ENCODE results near the gene COX5A. TPM values are rescaled to one million over a fixed set of nuclear protein-coding genes. Genes with fewer than 3 reads are reported as not detected.

Gene COX5A
- total and polyA plus RNA-seq, 2 donors (not counting 1 experiment from before 2014, with no cell fraction given), result 53.3 to 77.3 TPM

DNA sequence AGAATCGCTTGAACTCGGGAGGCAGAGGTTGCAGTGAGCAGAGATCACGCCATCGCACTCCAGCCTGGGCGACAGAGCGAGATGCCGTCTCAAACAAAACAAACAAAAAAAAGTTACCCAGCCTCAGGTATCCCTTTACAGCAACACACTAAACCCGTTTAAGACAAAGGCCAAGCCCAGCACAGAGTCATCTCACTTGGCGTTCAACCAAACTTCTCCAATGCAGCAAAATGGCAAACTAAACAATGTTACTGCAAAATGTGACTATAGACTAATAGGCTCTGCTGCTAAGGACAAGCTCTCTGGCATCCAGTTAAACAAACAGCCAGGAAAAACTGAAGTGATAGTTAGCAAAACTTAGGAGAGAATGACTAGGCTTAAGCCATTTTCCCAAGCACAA lies 24.8 kb downstream of the COX5A start:
- POLR2A ChIA-PET, result no interaction called here
- Mint-ChIP-seq H3K4me1 (no peaks in the 10 kb centered on the region), H3K27me3 (no peaks in the 10 kb centered on the region), H3K9me3 (ENCODE audit: insufficient read depth) (no peaks in the 10 kb centered on the region), H3K27ac (no peak overlapping the region), H3K4me3 (no peak overlapping the region)
- no peak overlapping the region for H3K4me2 ChIP-seq (replicated peaks; ENCODE audit: low read depth, low read length, poor library complexity, severe bottlenecking)
- 94% methylated on average over 9 of the region's 9 CpGs for WGBS (ENCODE audit: insufficient coverage)
- no peaks in the 10 kb centered on the region for H3K79me2 ChIP-seq (ENCODE audit: control insufficient read depth, insufficient read depth, low read length)
- no peak overlapping the region for H2AFZ ChIP-seq (ENCODE audit: insufficient read depth, low read depth, low read length, poor library complexity, severe bottlenecking)
- CTCF ChIA-PET, result interaction anchor here (1.2 to 2.4 kb wide), 2 partner anchors 11 to 19 kb away, joined by 4 to 12 read pairs; no protein-coding TSS in a partner anchor
- no peak for DNase-seq
- H3K9me3 ChIP-seq (ENCODE audit: control extremely low read depth in 1 of 3, control insufficient read depth in 2 of 3, insufficient read depth in 1 of 3, low read length in 2 of 3), result no peaks in the 10 kb centered on the region
- H3K4me3 ChIP-seq (ENCODE audit: control extremely low read depth in 1 of 5, extremely low read depth in 1 of 5, insufficient read depth in 1 of 5, low read depth in 2 of 5, low read length in 4 of 5), result no peak overlapping the region
- H3K27me3 ChIP-seq (replicated peaks in 1 of 4; ENCODE audit: control extremely low read depth in 1 of 4, control insufficient read depth in 3 of 4, insufficient read depth in 4 of 4, low read length in 3 of 4), result no peaks in the 10 kb centered on the region
- intact Hi-C loops (cut with micrococcal nuclease), result no loop called here
- ATAC-seq (ENCODE audit: low read depth), result no peak
- no peaks in the 10 kb centered on the region for H4K20me1 ChIP-seq (ENCODE audit: control insufficient read depth, insufficient read depth, low read length, poor library complexity, severe bottlenecking)
- H3K36me3 ChIP-seq (replicated peaks in 1 of 2; ENCODE audit: control extremely low read depth in 1 of 2, control insufficient read depth in 1 of 2, extremely low read depth in 1 of 2, insufficient read depth in 2 of 2, low read length in 1 of 2), result peaks cover 5 to 24% of the 10 kb centered on the region in 2 experiments
- TF ChIP-seq EZH2 (IDR thresholded peaks at IDR 0.05; ENCODE audit: borderline replicate concordance, insufficient read depth, low read depth, low read length, poor library complexity, severe bottlenecking), result no peak
- TF ChIP-seq, protein P1, sequence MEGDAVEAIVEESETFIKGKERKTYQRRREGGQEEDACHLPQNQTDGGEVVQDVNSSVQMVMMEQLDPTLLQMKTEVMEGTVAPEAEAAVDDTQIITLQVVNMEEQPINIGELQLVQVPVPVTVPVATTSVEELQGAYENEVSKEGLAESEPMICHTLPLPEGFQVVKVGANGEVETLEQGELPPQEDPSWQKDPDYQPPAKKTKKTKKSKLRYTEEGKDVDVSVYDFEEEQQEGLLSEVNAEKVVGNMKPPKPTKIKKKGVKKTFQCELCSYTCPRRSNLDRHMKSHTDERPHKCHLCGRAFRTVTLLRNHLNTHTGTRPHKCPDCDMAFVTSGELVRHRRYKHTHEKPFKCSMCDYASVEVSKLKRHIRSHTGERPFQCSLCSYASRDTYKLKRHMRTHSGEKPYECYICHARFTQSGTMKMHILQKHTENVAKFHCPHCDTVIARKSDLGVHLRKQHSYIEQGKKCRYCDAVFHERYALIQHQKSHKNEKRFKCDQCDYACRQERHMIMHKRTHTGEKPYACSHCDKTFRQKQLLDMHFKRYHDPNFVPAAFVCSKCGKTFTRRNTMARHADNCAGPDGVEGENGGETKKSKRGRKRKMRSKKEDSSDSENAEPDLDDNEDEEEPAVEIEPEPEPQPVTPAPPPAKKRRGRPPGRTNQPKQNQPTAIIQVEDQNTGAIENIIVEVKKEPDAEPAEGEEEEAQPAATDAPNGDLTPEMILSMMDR (IDR thresholded peaks at IDR 0.05), result no peak
- H3K9ac ChIP-seq (ENCODE audit: low read length), result no peak overlapping the region
- H3K27ac ChIP-seq (ENCODE audit: low read length in 2 of 2), result no peak overlapping the region
- H3K4me1 ChIP-seq (ENCODE audit: control insufficient read depth in 2 of 2, insufficient read depth in 2 of 2, low read length in 2 of 2), result no peaks in the 10 kb centered on the region

DNA sequence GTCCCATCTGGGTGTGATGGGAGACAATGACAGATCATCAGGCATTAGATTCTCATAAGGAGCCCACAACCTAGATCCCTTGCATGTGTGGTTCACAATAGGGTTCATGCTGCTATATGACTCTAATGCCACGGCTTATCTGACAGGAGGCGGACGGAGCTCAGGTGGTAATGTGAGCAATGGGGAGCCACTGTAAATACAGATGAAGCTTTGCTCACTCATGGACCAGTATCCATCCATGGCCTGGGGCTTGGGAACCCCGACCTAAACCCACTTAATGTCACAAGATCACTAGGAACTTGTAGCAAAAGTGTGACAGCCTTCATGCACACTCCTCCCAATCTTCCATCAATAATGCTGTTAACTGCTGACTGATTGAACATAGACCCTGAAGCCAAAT lies 29.2 kb downstream of the COX5A start:
- ATAC-seq (ENCODE audit: low read depth) (no peak), DNase-seq (no peak)
- no peaks in the 10 kb centered on the region for H3K27me3 Mint-ChIP-seq
- H3K9me3 ChIP-seq (ENCODE audit: control extremely low read depth in 1 of 3, control insufficient read depth in 2 of 3, insufficient read depth in 1 of 3, low read length in 2 of 3), result no peaks in the 10 kb centered on the region
- H3K4me1 Mint-ChIP-seq, result peaks cover 32% of the 10 kb centered on the region
- intact Hi-C loops (cut with micrococcal nuclease), result no loop called here
- no peak overlapping the region for H3K27ac ChIP-seq (ENCODE audit: low read length in 2 of 2)
- no peaks in the 10 kb centered on the region for H3K9me3 Mint-ChIP-seq (ENCODE audit: insufficient read depth)
- TF ChIP-seq, protein P1 (IDR thresholded peaks at IDR 0.05), result no peak
- no peak for TF ChIP-seq EZH2 (IDR thresholded peaks at IDR 0.05; ENCODE audit: borderline replicate concordance, insufficient read depth, low read depth, low read length, poor library complexity, severe bottlenecking)
- no peak overlapping the region for H3K9ac ChIP-seq (ENCODE audit: low read length)
- H2AFZ ChIP-seq (ENCODE audit: insufficient read depth, low read depth, low read length, poor library complexity, severe bottlenecking), result no peak overlapping the region
- H3K79me2 ChIP-seq (ENCODE audit: control insufficient read depth, insufficient read depth, low read length), result peaks cover 14% of the 10 kb centered on the region
- no peaks in the 10 kb centered on the region for H4K20me1 ChIP-seq (ENCODE audit: control insufficient read depth, insufficient read depth, low read length, poor library complexity, severe bottlenecking)
- peak overlapping the region; percentile 20 for H3K4me3 Mint-ChIP-seq
- peaks cover 0 to 15% of the 10 kb centered on the region in 2 experiments for H3K36me3 ChIP-seq (replicated peaks in 1 of 2; ENCODE audit: control extremely low read depth in 1 of 2, control insufficient read depth in 1 of 2, extremely low read depth in 1 of 2, insufficient read depth in 2 of 2, low read length in 1 of 2)
- POLR2A ChIA-PET, result no interaction called here
- no peak overlapping the region for H3K27ac Mint-ChIP-seq
- no peak overlapping the region for H3K4me2 ChIP-seq (replicated peaks; ENCODE audit: low read depth, low read length, poor library complexity, severe bottlenecking)
- no peaks in the 10 kb centered on the region for H3K27me3 ChIP-seq (replicated peaks in 1 of 4; ENCODE audit: control extremely low read depth in 1 of 4, control insufficient read depth in 3 of 4, insufficient read depth in 4 of 4, low read length in 3 of 4)
- H3K4me1 ChIP-seq (ENCODE audit: control insufficient read depth in 2 of 2, insufficient read depth in 2 of 2, low read length in 2 of 2), result peaks cover 19 to 20% of the 10 kb centered on the region in 2 donors
- CTCF ChIA-PET, result interaction anchor here (0.9 to 1.0 kb wide), 2 partner anchors 137 to 151 kb away, joined by 3 read pairs; no protein-coding TSS in a partner anchor
- no peak overlapping the region for H3K4me3 ChIP-seq (ENCODE audit: control extremely low read depth in 1 of 5, extremely low read depth in 1 of 5, insufficient read depth in 1 of 5, low read depth in 2 of 5, low read length in 4 of 5)
- 90% methylated on average over 4 of the region's 4 CpGs for WGBS (ENCODE audit: insufficient coverage)
